ENCODE measurements around the gene CPNE7.
A peak's percentile ranks its signal among the peaks of the same experiment; 100 is the strongest.
"Not testable (repeated sequence)": the region's sequence is repeated elsewhere in the genome, so short reads cannot be mapped to it uniquely, and the experiment has no call there.

Gene CPNE7

GRCh38 chr16:89582614-89583196, 7.1 kb downstream of the CPNE7 start:
- DNase-seq (ENCODE audit: low spot score), result no peak

- no peak for DNase-seq (ENCODE audit: low spot score)
Observed at GRCh38 chr16:89583197-89583894, 7.8 kb downstream of the CPNE7 start.

- no peak for DNase-seq (ENCODE audit: low spot score)
Observed at GRCh38 chr16:89583895-89584644, 8.5 kb downstream of the CPNE7 start.

GRCh38 chr16:89584768-89585549, 9.4 kb downstream of the CPNE7 start:
- DNase-seq (ENCODE audit: low spot score), result peak; percentile 64

- DNase-seq (ENCODE audit: low spot score), result no peak
Observed at GRCh38 chr16:89586218-89586617, 10.7 kb downstream of the CPNE7 start.

GRCh38 chr16:89586853-89587252, 11.3 kb downstream of the CPNE7 start:
- no peak for DNase-seq (ENCODE audit: low spot score)

- not testable (repeated sequence) for DNase-seq (ENCODE audit: low spot score)
Observed at GRCh38 chr16:89587676-89588075, 12.1 kb downstream of the CPNE7 start.

GRCh38 chr16:89588413-89589109, 13.0 kb downstream of the CPNE7 start:
- no peak for DNase-seq (ENCODE audit: low spot score)

- no peak for DNase-seq (ENCODE audit: low spot score)
Observed at GRCh38 chr16:89589241-89589926, 13.8 kb downstream of the CPNE7 start.

GRCh38 chr16:89593841-89594240, 18.3 kb downstream of the CPNE7 start:
- DNase-seq (ENCODE audit: low spot score), result no peak

- no peak for DNase-seq (ENCODE audit: low spot score)
Observed at GRCh38 chr16:89595330-89596060, 19.9 kb downstream of the CPNE7 start.

- no peak for DNase-seq (ENCODE audit: low spot score)
Observed at GRCh38 chr16:89596061-89596689, 20.6 kb downstream of the CPNE7 start.

- DNase-seq (ENCODE audit: low spot score), result no peak
Observed at GRCh38 chr16:89596957-89597649, 21.5 kb downstream of the CPNE7 start.

GRCh38 chr16:89598199-89598598, 22.6 kb downstream of the CPNE7 start:
- DNase-seq (ENCODE audit: low spot score), result no peak

- DNase-seq (ENCODE audit: low spot score), result peak; percentile 72
Observed at GRCh38 chr16:89599451-89599858, 23.9 kb downstream of the CPNE7 start.

- no peak for DNase-seq (ENCODE audit: low spot score)
Observed at GRCh38 chr16:89599902-89600301, 24.3 kb downstream of the CPNE7 start.

GRCh38 chr16:89600427-89600826, 24.9 kb downstream of the CPNE7 start:
- no peak for DNase-seq (ENCODE audit: low spot score)

- DNase-seq (ENCODE audit: low spot score), result no peak
Observed at GRCh38 chr16:89600956-89601355, 25.4 kb downstream of the CPNE7 start.

GRCh38 chr16:89601906-89602272, 26.3 kb downstream of the CPNE7 start:
- DNase-seq (ENCODE audit: low spot score), result no peak
